RWPE1 (cell line): ENCODE data around the gene NEDD9.
A peak's percentile ranks its signal among the peaks of the same experiment; 100 is the strongest.

ENCODE experiments used
- CTCF ChIA-PET: fragments of 350-600 bp; sonication (Branson Sonifier 250); formaldehyde crosslinking; extraction: SDS; loops from one replicate; lab custom pipeline; 2021; lab: Yijun Ruan, JAX
- POLR2A ChIA-PET: fragments of 400-600 bp; formaldehyde crosslinking; extraction: SDS; loops from one replicate; lab custom pipeline; 2020; ENCODE audit warnings: antibody characterized with exemption; ENCODE audit not compliant: low non-redundant PET; lab: Yijun Ruan, JAX
- DNase-seq: peaks from one replicate; pipeline ENCODE4 v3.0.0; 2012; ENCODE audit warnings: low spot score
- H3K27ac ChIP-seq: fragments of 450-650 bp; 2 replicates; pipeline ENCODE4 v1.5.1; 2017
- TF ChIP-seq, protein P1 (sequence below): fragments of 450-650 bp; conservative IDR thresholded peaks from 2 replicates; pipeline ENCODE4 v1.5.1; 2017; ENCODE audit warnings: low read depth, mild to moderate bottlenecking

The NEDD9 gene

DNA sequence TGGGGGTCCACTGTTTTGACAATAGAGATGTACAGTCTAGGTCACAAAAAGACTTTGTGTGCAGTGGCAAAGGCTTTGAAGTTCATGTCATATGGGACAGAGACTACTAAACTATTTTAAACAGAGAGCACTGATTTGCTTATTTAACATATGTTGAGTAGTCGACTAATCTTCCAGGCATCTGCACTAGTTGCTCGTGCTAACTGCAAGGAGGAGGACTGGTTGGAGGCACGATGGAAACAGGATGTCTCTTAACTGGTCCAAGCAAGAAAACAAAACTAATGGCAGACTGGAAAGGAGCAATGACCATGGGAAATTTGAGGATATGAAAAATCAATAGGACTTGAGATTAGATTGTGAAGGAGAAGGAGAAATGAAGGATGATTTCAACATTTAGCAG, 92.4 kb downstream of the NEDD9 start:
- ChIA-PET CTCF (no interaction called here), POLR2A (interaction anchor here (0.6 kb wide), 1 partner anchor 181 kb away, joined by 7 read pairs; no protein-coding TSS in a partner anchor)
- no peak for DNase-seq
- TF ChIP-seq, protein P1, sequence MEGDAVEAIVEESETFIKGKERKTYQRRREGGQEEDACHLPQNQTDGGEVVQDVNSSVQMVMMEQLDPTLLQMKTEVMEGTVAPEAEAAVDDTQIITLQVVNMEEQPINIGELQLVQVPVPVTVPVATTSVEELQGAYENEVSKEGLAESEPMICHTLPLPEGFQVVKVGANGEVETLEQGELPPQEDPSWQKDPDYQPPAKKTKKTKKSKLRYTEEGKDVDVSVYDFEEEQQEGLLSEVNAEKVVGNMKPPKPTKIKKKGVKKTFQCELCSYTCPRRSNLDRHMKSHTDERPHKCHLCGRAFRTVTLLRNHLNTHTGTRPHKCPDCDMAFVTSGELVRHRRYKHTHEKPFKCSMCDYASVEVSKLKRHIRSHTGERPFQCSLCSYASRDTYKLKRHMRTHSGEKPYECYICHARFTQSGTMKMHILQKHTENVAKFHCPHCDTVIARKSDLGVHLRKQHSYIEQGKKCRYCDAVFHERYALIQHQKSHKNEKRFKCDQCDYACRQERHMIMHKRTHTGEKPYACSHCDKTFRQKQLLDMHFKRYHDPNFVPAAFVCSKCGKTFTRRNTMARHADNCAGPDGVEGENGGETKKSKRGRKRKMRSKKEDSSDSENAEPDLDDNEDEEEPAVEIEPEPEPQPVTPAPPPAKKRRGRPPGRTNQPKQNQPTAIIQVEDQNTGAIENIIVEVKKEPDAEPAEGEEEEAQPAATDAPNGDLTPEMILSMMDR = no peak
- no peak overlapping the region for H3K27ac ChIP-seq

DNA sequence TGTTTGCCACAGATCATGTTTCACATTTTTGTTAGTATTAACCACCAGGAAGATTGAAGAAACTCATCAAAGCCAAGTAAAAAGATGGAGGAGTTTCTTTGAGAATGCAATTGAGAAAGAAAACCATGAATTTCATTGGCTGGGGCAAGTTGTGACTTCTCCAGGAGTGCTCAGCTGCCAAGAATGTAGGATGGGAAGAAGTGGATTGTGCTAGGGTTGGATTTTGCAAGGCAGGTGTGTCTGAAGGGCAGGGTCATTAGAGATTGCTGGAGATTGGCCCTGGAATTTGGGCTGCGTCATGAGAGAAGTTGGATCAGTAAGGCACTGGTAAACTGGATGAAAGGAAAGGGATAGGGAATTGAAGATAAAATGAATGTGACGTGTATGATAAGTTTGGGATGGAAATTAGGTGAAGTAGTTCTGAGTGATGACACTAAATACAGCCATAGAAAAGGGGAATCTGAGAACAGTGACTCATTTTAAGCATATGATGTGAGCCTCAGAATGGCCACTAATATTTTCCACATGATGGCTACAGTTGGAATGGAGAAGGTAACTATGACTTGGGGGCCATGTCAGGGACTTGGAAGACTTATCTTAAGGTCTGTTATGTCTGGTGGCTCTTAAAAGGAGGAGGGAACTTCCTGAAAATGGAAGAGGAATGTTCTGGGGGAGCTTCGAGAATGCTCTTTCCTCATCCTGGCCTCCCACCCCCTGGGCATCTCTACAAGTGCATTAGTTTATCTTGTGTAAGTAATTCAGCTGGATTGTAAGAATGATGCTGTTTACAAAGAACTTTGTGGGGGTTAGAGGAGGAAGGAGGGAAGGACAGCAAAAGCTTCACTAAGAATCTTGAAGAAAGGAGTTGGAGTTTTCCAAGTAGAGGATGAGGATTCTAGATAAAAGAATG, 93.2 kb downstream of the NEDD9 start:
- CTCF ChIA-PET = interaction anchor here (0.5 kb wide), 1 partner anchor 107 kb away, joined by 4 read pairs; no protein-coding TSS in a partner anchor
- DNase-seq = peak; percentile 92
- TF ChIP-seq, protein P1 = no peak
- POLR2A ChIA-PET = interaction anchor here (0.6 kb wide), 1 partner anchor 182 kb away, joined by 7 read pairs; no protein-coding TSS in a partner anchor
- peak overlapping the region; percentile 28; the same call in 1 of the 2 replicates for H3K27ac ChIP-seq

DNA sequence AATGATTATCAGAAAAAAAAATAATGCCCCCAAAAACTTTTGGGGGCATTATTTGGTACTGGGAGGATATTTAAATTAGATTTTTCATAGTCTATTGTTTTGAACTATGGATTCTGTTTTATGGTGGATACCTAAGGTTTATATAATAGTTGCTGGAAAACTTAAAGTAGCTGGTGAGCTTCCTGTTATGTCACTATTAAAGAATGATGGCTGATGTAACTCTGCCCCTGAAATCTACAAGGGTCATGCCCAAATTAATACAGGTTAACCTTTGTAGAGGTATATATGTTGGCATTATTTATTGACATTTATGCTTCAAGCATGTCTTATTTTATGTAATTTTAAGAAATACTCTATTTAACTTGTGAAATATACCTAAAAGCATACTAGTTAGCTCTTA, 95.7 kb downstream of the NEDD9 start:
- no peak overlapping the region for H3K27ac ChIP-seq

More for the DNA sequence above, 95.7 kb downstream of the NEDD9 start:
- no peak for DNase-seq
- ChIA-PET POLR2A (no interaction called here), CTCF (no interaction called here)
- TF ChIP-seq, protein P1 = no peak
